GM10266 (cell line): ENCODE results near the gene ARL16.

Experiments used
- DNase-seq: peaks from one replicate; pipeline ENCODE4 v3.0.0; 2012; ENCODE audit errors: extremely low spot score
- CTCF ChIP-seq: IDR thresholded peaks from 2 replicates; pipeline ENCODE4 v1.5.1; 2012; ENCODE audit warnings: mild to moderate bottlenecking, low read depth; ENCODE audit not compliant: control insufficient read depth, insufficient read depth; ENCODE audit errors: missing control alignments

The ARL16 gene

GRCh38 chr17:81710514-81711308, 27.1 kb upstream of the ARL16 start:
- TF ChIP-seq CTCF: no peak
- DNase-seq: no peak

DNA sequence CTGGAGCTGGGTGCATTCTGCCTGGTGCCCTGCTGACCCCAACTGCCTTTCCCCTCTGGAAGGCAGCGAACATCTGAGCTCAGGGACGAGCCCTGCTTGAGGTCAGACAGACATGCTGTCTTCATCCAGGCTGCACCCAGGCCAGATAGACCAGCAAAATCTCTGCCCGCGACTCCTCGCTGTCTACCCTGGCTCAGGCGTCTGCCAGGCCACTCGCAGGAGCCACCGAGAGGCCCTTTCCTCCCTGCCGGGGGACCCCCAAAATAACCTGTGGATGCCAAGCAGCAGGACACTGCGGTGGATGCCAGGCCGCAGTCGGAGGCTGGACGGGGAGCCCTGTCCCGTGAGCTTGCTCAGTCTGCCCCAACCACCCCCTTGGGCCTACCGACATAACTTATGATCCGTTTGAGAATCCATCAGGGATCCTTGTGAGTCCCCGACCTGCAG, 25.2 kb upstream of the ARL16 start:
- TF ChIP-seq CTCF: no peak
- DNase-seq: no peak

- no peak for TF ChIP-seq CTCF
- DNase-seq: no peak
Observed at GRCh38 chr17:81707725-81708646, 24.4 kb upstream of the ARL16 start.

DNA sequence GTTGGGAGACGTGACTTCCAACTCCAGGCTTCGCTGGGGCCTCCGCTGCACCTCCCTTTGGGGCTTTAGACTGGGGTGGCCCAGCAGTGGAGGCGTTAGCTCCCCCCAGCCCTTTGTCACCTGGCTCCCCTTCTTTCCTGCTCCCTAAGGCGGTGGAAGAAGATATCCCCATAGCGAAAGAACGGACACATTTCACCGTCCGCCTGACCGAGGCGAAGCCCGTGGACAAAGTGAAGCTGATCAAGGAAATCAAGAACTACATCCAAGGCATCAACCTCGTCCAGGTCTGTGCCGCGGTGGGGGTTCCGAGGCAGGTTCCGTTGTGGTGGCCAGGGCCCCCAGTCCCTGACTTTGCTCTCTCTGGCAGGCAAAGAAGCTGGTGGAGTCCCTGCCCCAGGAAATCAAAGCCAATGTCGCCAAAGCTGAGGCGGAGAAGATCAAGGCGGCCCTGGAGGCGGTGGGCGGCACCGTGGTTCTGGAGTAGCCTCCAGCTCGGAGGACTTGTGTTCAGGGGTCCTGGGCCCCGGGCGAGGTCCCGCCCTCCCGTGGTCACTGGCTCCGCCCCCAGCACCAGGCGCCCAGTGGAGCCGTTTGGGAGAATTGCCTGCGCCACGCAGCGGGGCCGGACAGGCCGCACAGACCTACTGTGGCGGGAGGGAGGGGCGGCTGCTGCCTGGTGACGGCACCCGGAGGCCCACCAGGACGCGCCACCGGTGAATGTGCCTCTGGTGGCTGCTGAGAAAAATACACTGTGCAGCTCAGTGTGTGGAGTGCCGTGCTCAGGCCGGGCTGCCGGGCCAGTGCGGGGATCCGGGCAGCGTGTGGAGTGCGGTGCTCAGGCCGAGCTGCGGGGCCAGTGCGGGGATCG, 23.4 kb upstream of the ARL16 start:
- TF ChIP-seq CTCF: no peak
- DNase-seq: no peak

- no peak for DNase-seq
Observed at GRCh38 chr17:81706232-81706611, 22.6 kb upstream of the ARL16 start.

DNA sequence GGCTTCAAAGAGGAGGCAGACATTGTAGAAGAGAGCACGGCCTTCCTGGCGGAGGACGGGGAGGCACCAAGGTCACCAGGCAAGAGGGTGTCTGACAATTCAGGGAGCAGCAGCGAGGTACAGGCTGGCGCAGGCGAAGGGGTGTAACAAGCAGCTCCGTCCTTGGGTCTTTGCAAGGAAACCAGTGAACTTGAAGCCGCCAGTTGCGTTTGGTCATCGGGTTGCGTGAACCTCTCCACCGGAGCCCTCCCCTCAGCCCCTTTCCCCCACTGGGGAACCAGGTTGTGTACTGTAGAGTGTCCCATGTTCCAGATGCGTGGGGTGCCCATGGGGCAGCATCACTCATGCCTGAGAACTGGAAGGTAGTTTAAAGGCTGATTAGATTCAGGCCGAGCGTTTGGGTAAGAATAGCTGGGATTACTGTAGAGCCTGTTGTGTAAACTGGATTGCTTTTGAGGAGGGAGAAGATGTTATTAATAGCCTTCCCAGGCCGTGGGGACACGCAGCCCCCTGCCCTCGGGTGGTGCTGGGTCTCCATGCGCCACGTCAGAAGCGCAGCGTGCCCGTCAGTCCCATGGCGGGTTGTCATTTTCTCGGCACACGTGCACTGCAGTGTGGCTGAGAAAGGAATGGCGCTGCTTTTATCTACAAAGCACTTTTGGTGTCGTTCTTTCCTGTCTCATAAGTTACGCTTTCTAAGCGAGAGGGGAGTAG, 22.1 kb upstream of the ARL16 start:
- no peak for DNase-seq
- TF ChIP-seq CTCF: no peak

More at GRCh38 chr17:81706232-81706611, 22.6 kb upstream of the ARL16 start:
- no peak for TF ChIP-seq CTCF
